Hippocampal formation (tissue), 2 donors: ENCODE results near the gene CDS1.
"Not testable (repeated sequence)": the region's sequence is repeated elsewhere in the genome, so short reads cannot be mapped to it uniquely, and the experiment has no call there.

ENCODE experiments used
- DNase-seq, 2 donors: peaks; one replicate each; lab custom pipeline; 2025; lab: John Stamatoyannopoulos, UW

CDS1 gene

GRCh38 chr4:84611531-84611930, 28.6 kb downstream of the CDS1 start:
- DNase-seq, result no peak

GRCh38 chr4:84614891-84615290, 32.0 kb downstream of the CDS1 start:
- no peak for DNase-seq

- no peak for DNase-seq
Observed at GRCh38 chr4:84615355-84615754, 32.4 kb downstream of the CDS1 start.

- no peak for DNase-seq
Observed at GRCh38 chr4:84622959-84623358, 40.0 kb downstream of the CDS1 start.

DNA sequence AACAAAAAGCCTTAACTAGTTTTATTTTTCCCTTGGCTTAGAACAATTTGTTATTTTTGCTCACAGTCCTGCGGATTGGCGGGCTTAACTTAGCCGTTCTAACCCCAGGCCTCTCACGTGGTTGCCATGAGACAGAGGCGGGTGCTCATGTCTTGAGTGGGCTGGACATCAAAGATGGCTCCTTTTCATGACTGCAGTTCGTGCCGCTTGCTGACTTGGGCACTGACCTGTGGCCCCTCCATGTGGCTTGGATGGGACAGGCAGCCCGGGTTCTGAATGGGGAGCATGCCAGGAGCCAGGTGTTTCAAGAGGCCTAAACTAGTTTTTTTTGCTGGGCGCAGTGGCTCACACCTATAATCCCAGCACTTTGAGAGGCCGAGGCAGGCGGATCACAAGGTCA, 40.7 kb downstream of the CDS1 start:
- DNase-seq, result no peak

GRCh38 chr4:84626673-84627072, 43.7 kb downstream of the CDS1 start:
- DNase-seq, result no peak

DNA sequence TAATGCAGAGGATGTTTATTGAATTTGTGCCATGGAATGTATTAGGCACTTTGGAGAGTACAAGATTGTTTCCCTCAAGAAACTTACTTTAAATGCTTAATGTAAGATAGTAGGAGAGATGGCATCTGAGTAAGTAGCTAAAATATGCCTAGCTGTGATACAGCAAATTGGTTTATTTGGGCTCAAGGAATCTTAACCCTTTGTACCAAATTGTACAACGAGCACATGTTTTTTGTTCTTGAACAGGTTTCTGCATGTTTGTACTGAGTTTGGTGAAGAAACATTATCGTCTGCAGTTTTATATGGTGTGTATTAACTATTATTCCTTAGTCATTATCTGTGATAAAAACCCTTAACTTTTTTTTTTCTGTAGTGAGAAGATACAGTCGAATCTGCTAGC, 48.6 kb downstream of the CDS1 start:
- DNase-seq, result no peak

- no peak for DNase-seq
Observed at GRCh38 chr4:84632092-84632491, 49.2 kb downstream of the CDS1 start.

GRCh38 chr4:84634961-84635360, 52.0 kb downstream of the CDS1 start:
- DNase-seq, result no peak

- DNase-seq, result no peak
Observed at GRCh38 chr4:84638092-84638491, 55.2 kb downstream of the CDS1 start.

GRCh38 chr4:84639145-84639544, 56.2 kb downstream of the CDS1 start:
- DNase-seq, result no peak

DNA sequence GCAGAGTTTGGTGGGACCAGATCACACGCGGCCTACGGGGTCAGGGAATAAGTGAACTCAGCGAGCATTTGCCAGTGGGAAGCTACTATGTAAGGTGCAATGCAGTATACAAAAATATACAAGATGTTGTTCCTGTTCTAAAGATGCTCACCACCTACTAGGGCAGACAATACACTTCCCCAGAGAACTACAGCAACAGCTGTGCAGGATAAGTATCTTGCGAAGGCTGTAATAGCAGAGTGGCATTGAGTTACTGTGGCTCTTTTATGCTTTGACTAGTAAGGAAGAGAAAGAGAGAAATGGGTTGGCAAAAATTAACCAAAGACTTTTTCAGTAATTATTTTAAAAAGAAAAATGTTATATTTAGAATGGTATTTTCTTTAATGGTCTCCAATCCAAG, 61.2 kb downstream of the CDS1 start:
- no peak for DNase-seq

DNA sequence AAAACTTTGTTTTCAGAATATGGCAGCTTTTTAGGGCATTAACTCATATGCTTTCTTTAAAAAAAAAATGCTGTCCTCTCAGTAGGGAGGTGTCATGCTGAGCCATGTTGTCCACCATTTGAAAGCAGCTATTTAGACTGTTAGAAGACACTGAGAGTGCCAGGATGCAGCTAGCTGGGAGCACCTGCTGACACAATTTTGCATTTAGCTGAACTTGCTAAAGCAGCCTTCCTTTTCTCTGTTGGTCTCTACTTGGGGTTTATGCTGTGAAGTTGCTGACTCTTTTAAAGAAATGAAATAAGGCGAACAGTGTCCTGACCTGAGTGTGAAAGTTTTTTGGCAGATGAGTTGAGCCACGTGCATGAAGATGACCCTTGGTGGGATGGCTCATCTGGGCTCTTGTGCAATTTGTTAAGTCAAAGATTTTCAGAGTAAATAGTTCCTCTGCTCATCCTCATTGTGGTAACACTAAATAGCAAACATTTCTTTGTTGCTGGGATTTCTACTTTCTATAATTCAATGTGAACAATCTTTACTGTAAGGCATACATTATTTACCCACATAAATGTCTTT, 64.5 kb downstream of the CDS1 start:
- DNase-seq, result no peak

DNA sequence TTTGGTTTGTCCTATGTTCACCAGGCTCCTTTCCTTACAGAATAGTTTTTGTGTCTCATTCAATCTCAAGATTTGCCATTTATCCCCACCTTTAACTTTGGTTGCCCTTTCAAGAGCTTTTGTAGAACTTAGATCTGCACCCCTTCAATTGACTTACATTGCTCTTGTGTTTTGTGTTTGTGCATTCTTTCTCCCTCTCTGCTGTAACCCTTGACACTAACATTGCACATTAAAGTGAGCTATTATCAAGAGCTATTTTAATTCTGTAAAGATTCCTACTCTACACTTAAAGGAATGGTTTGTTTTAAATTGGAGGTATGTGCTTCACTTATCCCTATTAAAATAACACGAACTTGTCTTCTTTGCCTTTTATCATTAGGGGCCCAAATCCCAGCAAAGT, 65.3 kb downstream of the CDS1 start:
- DNase-seq, result no peak

- DNase-seq, result no peak
Observed at GRCh38 chr4:84648863-84649647, 66.1 kb downstream of the CDS1 start.

DNA sequence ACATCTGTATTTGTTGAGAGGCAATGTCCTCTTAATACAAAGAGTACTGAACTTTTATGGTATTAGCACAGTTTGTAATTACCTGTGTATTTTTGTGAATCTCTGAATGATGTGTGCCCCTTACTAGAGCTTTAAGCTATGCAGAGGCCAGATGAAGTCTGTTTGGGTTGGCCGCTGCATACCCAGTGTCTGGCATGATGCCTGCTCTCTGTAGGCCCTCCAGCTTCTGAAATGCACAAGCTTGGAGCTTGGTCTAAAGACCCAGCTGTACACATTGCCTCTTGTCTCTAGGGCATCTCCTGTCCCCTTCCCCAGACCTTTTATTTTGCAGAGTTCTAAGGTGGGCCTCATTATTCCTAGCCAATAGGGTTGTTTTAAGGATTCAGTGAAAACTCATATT, 68.6 kb downstream of the CDS1 start:
- no peak for DNase-seq

GRCh38 chr4:84652478-84652877, 69.6 kb downstream of the CDS1 start:
- DNase-seq, result no peak

- no peak for DNase-seq
Observed at GRCh38 chr4:84660606-84661005, 77.7 kb downstream of the CDS1 start.

- no peak for DNase-seq
Observed at GRCh38 chr4:84661191-84661939, 78.4 kb downstream of the CDS1 start.

DNA sequence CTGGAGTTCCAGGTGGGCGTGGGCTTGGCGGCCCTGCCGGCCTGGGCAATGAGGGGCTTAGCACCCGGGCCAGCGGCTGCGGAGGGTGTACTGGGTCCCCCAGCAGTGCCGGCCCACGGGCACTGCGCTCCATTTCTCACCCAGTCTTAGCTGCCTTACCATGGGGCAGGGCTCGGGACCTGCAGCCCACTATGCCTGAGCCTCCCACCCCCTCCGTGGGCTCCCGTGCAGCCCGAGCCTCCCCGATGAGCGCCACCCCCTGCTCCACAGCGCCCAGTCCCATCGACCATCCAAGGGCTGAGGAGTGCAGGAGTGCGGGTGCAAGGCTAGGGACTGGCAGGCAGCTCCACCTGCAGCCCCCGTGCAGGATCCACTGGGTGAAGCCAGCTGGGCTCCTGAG, 81.8 kb downstream of the CDS1 start:
- DNase-seq, result not testable (repeated sequence)

- DNase-seq, result no peak
Observed at GRCh38 chr4:84666439-84666838, 83.5 kb downstream of the CDS1 start.

- no peak for DNase-seq
Observed at GRCh38 chr4:84669201-84669600, 86.3 kb downstream of the CDS1 start.

DNA sequence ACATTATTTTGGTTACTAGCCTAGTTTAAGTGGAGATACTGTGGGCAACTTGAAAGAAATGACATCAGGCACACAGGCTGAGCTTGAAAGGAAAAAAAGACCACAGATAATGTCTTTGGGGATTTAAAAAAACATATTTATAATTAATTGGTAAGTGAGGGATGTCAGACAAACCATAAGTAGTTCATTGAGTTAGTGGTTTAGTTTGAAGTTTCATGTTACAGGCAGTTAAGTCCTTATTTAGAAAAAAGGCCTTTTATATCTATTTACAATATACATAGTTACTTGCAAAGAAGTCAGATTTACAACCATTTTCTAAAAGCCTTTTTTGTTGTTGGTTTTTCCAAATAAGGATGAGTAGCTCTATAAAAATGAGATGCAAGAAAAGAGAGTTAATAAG, 89.2 kb downstream of the CDS1 start:
- DNase-seq, result no peak
